OCI-LY3 (cell line): ENCODE results near the gene PIN1.

Experiments used
- EZH2phosphoT487 ChIP-seq: fragments of 200-600 bp; shearing (Covaris generic); IDR thresholded peaks from 2 replicates; pipeline ENCODE4 v1.6.1; 2018; ENCODE audit warnings: antibody characterized with exemption, mixed run types, low read depth
- TF ChIP-seq, protein P1 (sequence below): fragments of 200-600, 300-600 bp; sonication (generic); IDR thresholded peaks from 2 replicates; pipeline ENCODE4 v1.5.1; 2014; ENCODE audit warnings: antibody characterized with exemption, low read length, low read depth

DNA sequence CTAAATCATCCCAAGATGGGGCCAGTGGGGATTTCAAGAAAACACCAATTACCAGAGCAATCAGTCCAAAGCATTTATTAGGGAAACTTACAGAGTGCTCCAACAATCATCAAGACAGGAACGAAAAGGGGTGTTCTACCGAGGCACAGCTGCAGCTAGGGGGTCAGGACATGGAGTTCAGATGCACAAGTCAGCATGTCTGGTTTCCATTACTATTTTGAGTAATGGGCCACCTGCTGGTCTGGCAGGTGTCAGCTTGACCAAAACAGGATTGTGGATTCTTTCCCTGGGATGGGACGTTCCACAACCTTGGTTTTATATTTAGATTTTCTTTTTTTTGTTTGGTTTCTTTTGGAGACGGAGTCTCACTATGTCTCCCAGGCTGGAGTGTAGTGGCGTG is 11.3 kb upstream of the PIN1 start:
- TF ChIP-seq, protein P1, sequence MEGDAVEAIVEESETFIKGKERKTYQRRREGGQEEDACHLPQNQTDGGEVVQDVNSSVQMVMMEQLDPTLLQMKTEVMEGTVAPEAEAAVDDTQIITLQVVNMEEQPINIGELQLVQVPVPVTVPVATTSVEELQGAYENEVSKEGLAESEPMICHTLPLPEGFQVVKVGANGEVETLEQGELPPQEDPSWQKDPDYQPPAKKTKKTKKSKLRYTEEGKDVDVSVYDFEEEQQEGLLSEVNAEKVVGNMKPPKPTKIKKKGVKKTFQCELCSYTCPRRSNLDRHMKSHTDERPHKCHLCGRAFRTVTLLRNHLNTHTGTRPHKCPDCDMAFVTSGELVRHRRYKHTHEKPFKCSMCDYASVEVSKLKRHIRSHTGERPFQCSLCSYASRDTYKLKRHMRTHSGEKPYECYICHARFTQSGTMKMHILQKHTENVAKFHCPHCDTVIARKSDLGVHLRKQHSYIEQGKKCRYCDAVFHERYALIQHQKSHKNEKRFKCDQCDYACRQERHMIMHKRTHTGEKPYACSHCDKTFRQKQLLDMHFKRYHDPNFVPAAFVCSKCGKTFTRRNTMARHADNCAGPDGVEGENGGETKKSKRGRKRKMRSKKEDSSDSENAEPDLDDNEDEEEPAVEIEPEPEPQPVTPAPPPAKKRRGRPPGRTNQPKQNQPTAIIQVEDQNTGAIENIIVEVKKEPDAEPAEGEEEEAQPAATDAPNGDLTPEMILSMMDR, result no peak
- TF ChIP-seq EZH2phosphoT487, result no peak
